CD4-positive, alpha-beta memory T cell (primary cell): ENCODE results near the gene SLC49A3. TPM values are rescaled to one million over a fixed set of nuclear protein-coding genes. Genes with fewer than 3 reads are reported as not detected.
"Not testable (repeated sequence)": the region's sequence is repeated elsewhere in the genome, so short reads cannot be mapped to it uniquely, and the experiment has no call there.

Experiments used
- CTCF ChIA-PET: fragments of 350-600 bp; sonication (Branson Sonifier 250); formaldehyde crosslinking; loops from one replicate; lab custom pipeline; 2021; ENCODE audit warnings: inconsistent platforms; ENCODE audit not compliant: partially characterized antibody; lab: Charles Lee
- POLR2A ChIA-PET: fragments of 350-600 bp; sonication (Branson Sonifier 250); formaldehyde crosslinking; loops from one replicate; lab custom pipeline; 2021; ENCODE audit not compliant: partially characterized antibody; lab: Charles Lee
- DNase-seq, 5 donors: peaks; one replicate each; pipeline versions ENCODE4 v3.0.0 to v3.0.0-alpha.2; 2020 to 2022; ENCODE audit warnings: mixed read lengths in 1 of 5
- H3K27ac ChIP-seq: one replicate; pipeline ENCODE4 v1.7.0; 2013; ENCODE audit warnings: low read depth, low read length
- H3K27me3 ChIP-seq: 2 replicates; pipeline ENCODE4 v1.7.0; 2013; ENCODE audit warnings: mild to moderate bottlenecking, low read length, moderate library complexity; ENCODE audit not compliant: insufficient read depth
- H3K36me3 ChIP-seq: 2 replicates; pipeline ENCODE4 v1.7.0; 2013; ENCODE audit warnings: mild to moderate bottlenecking, low read length, moderate library complexity; ENCODE audit not compliant: insufficient read depth
- H3K4me1 ChIP-seq: 2 replicates; pipeline ENCODE4 v1.7.0; 2013; ENCODE audit warnings: mild to moderate bottlenecking, low read length, moderate library complexity; ENCODE audit not compliant: insufficient read depth
- H3K4me3 ChIP-seq, 2 donors: one replicate each; pipeline ENCODE4 v1.7.0; 2013; ENCODE audit warnings: low read length in 2 of 2, mild to moderate bottlenecking in 1 of 2
- H3K9me3 ChIP-seq, 2 donors: one replicate each; pipeline ENCODE4 v1.7.0; 2013; ENCODE audit warnings: low read length in 2 of 2, control low read depth in 1 of 2; ENCODE audit not compliant: control insufficient read depth in 1 of 2
- H3K27ac Mint-ChIP-seq, 7 donors: one replicate each; pipeline ENCODE4 v1.8.0; 2020 to 2021; ENCODE audit warnings: mixed read lengths in 7 of 7, mild to moderate bottlenecking in 6 of 7, inconsistent platforms in 3 of 7, moderate library complexity in 3 of 7
- H3K27me3 Mint-ChIP-seq, 2 donors: one replicate each; pipeline ENCODE4 v1.8.0; 2020 to 2021; ENCODE audit warnings: mixed read lengths in 2 of 2
- H3K36me3 Mint-ChIP-seq, 2 donors: one replicate each; pipeline ENCODE4 v1.8.0; 2020 to 2021; ENCODE audit warnings: mixed read lengths in 2 of 2, inconsistent platforms in 1 of 2, mild to moderate bottlenecking in 1 of 2
- H3K4me1 Mint-ChIP-seq, 4 donors: one replicate each; pipeline ENCODE4 v1.8.0; 2020 to 2021; ENCODE audit warnings: mixed read lengths in 4 of 4, mild to moderate bottlenecking in 1 of 4
- H3K4me3 Mint-ChIP-seq, 8 donors: one replicate each; pipeline ENCODE4 v1.8.0; 2020 to 2021; ENCODE audit warnings: mixed read lengths in 8 of 8, mild to moderate bottlenecking in 7 of 8, moderate library complexity in 6 of 8, inconsistent platforms in 3 of 8
- H3K9me3 Mint-ChIP-seq, 8 donors: one replicate each; pipeline ENCODE4 v1.8.0; 2020 to 2021; ENCODE audit warnings: mixed read lengths in 8 of 8, mild to moderate bottlenecking in 5 of 8, inconsistent platforms in 3 of 8, moderate library complexity in 1 of 8
- intact Hi-C: fragments of 100-400 bp; cut with micrococcal nuclease; formaldehyde crosslinking; loops from one replicate; pipeline ENCODE4 v1.15.1; 2023
- polyA plus RNA-seq, 2 donors: library from polyadenylated mRNA; unstranded; fragments of 300-500 nt; fragmentation: Illumina TruSeq; gene quantifications; one replicate each; pipeline ENCODE4 v1.2.3, GENCODE V29; 2021
- total RNA-seq, 2 experiments: library from RNA; stranded (reverse); gene quantifications; one replicate each; pipeline ENCODE4 v1.2.3, GENCODE V29; 2021

Gene SLC49A3
- total and polyA plus RNA-seq, 4 experiments from 2014 or later = 1.0 to 1.7 TPM; not detected in 2

- no peaks in the 10 kb centered on the region for H3K27me3 ChIP-seq
- H3K4me1 ChIP-seq = no peaks in the 10 kb centered on the region
- H3K36me3 Mint-ChIP-seq = no peaks in the 10 kb centered on the region
- DNase-seq = no peak
- intact Hi-C loops = no loop called here
- no peaks in the 10 kb centered on the region for H3K4me1 Mint-ChIP-seq
- H3K36me3 ChIP-seq = no peaks in the 10 kb centered on the region
- no peak overlapping the region for H3K4me3 ChIP-seq
- peaks cover 0 to 3% of the 10 kb centered on the region in 2 donors for H3K9me3 ChIP-seq
- ChIA-PET POLR2A (no interaction called here), CTCF (interaction anchor here (0.6 kb wide), 1 partner anchor 337 kb away, joined by 5 read pairs; no protein-coding TSS in a partner anchor)
- H3K4me3 Mint-ChIP-seq = no peak overlapping the region
- H3K9me3 Mint-ChIP-seq = peaks cover 0 to 7% (median 2%) of the 10 kb centered on the region in 8 donors
- no peak overlapping the region for H3K27ac ChIP-seq
- no peak overlapping the region for H3K27ac Mint-ChIP-seq
- peaks cover 5 to 8% of the 10 kb centered on the region in 2 donors for H3K27me3 Mint-ChIP-seq
Measured at GRCh38 chr4:636628-637159, 52.3 kb downstream of the SLC49A3 start.

GRCh38 chr4:635851-636627 is 52.9 kb downstream of the SLC49A3 start:
- intact Hi-C loops = no loop called here
- DNase-seq = no peak
- H3K27ac Mint-ChIP-seq = no peak overlapping the region
- no peak overlapping the region for H3K4me3 ChIP-seq
- H3K27me3 Mint-ChIP-seq = peaks cover 4 to 6% of the 10 kb centered on the region in 2 donors
- H3K9me3 Mint-ChIP-seq = peaks cover 0 to 8% (median 0%) of the 10 kb centered on the region in 8 donors
- no peaks in the 10 kb centered on the region for H3K4me1 Mint-ChIP-seq
- no peaks in the 10 kb centered on the region for H3K4me1 ChIP-seq
- no peaks in the 10 kb centered on the region for H3K36me3 Mint-ChIP-seq
- ChIA-PET POLR2A (no interaction called here), CTCF (no interaction called here)
- no peaks in the 10 kb centered on the region for H3K27me3 ChIP-seq
- no peak overlapping the region for H3K27ac ChIP-seq
- no peaks in the 10 kb centered on the region for H3K36me3 ChIP-seq
- peaks cover 0 to 3% of the 10 kb centered on the region in 2 donors for H3K9me3 ChIP-seq
- H3K4me3 Mint-ChIP-seq = no peak overlapping the region

GRCh38 chr4:635066-635835 is 53.7 kb downstream of the SLC49A3 start:
- peaks cover 0 to 11% (median 0%) of the 10 kb centered on the region in 8 donors for H3K9me3 Mint-ChIP-seq
- DNase-seq, H3K36me3 Mint-ChIP-seq, H3K27me3 ChIP-seq, H3K4me3 Mint-ChIP-seq, H3K9me3 ChIP-seq, POLR2A ChIA-PET, H3K4me1 ChIP-seq, H3K27me3 Mint-ChIP-seq, H3K36me3 ChIP-seq, intact Hi-C loops, CTCF ChIA-PET, H3K27ac ChIP-seq, H3K4me3 ChIP-seq, H3K27ac Mint-ChIP-seq, H3K4me1 Mint-ChIP-seq: not testable (repeated sequence)

GRCh38 chr4:634599-634985 is 54.4 kb downstream of the SLC49A3 start:
- no peaks in the 10 kb centered on the region for H3K4me1 Mint-ChIP-seq
- no peak overlapping the region for H3K4me3 Mint-ChIP-seq
- peaks cover 0 to 11% (median 0%) of the 10 kb centered on the region in 8 donors for H3K9me3 Mint-ChIP-seq
- ChIA-PET POLR2A (no interaction called here), CTCF (no interaction called here)
- Histone ChIP-seq H3K9me3 (peaks cover 0 to 3% of the 10 kb centered on the region in 2 donors), H3K4me1 (no peaks in the 10 kb centered on the region), H3K27me3 (no peaks in the 10 kb centered on the region), H3K36me3 (no peaks in the 10 kb centered on the region), H3K27ac (no peak overlapping the region), H3K4me3 (no peak overlapping the region)
- no peak overlapping the region for H3K27ac Mint-ChIP-seq
- H3K27me3 Mint-ChIP-seq = peaks cover 0 to 2% of the 10 kb centered on the region in 2 donors
- no peak for DNase-seq
- no peaks in the 10 kb centered on the region for H3K36me3 Mint-ChIP-seq
- intact Hi-C loops = no loop called here

GRCh38 chr4:633976-634598 is 54.9 kb downstream of the SLC49A3 start:
- Mint-ChIP-seq H3K27ac (no peak overlapping the region), H3K9me3 (peaks cover 0 to 10% (median 0%) of the 10 kb centered on the region in 8 donors), H3K4me3 (no peak overlapping the region), H3K36me3 (no peaks in the 10 kb centered on the region), H3K27me3 (no peaks in the 10 kb centered on the region), H3K4me1 (no peaks in the 10 kb centered on the region)
- no peaks in the 10 kb centered on the region for H3K4me1 ChIP-seq
- ChIA-PET CTCF (no interaction called here), POLR2A (no interaction called here)
- no peaks in the 10 kb centered on the region for H3K36me3 ChIP-seq
- H3K4me3 ChIP-seq = no peak overlapping the region
- no peak for DNase-seq
- intact Hi-C loops = no loop called here
- no peak overlapping the region for H3K27ac ChIP-seq
- no peaks in the 10 kb centered on the region for H3K27me3 ChIP-seq
- H3K9me3 ChIP-seq = peaks cover 0 to 3% of the 10 kb centered on the region in 2 donors

GRCh38 chr4:633406-633805 is 55.5 kb downstream of the SLC49A3 start:
- H3K27ac Mint-ChIP-seq = no peak overlapping the region
- Histone ChIP-seq H3K27ac (no peak overlapping the region), H3K4me3 (no peak overlapping the region), H3K4me1 (no peaks in the 10 kb centered on the region), H3K36me3 (no peaks in the 10 kb centered on the region), H3K27me3 (no peaks in the 10 kb centered on the region), H3K9me3 (peaks cover 0 to 3% of the 10 kb centered on the region in 2 donors)
- no peaks in the 10 kb centered on the region for H3K27me3 Mint-ChIP-seq
- DNase-seq = no peak
- H3K4me3 Mint-ChIP-seq = no peak overlapping the region
- H3K9me3 Mint-ChIP-seq = peaks cover 0 to 10% (median 0%) of the 10 kb centered on the region in 8 donors
- ChIA-PET POLR2A (no interaction called here), CTCF (no interaction called here)
- no peaks in the 10 kb centered on the region for H3K4me1 Mint-ChIP-seq
- H3K36me3 Mint-ChIP-seq = no peaks in the 10 kb centered on the region
- intact Hi-C loops = no loop called here

- ChIA-PET CTCF (no interaction called here), POLR2A (no interaction called here)
- Mint-ChIP-seq H3K4me1 (no peaks in the 10 kb centered on the region), H3K4me3 (no peak overlapping the region), H3K9me3 (peaks cover 0 to 10% (median 0%) of the 10 kb centered on the region in 8 donors), H3K36me3 (no peaks in the 10 kb centered on the region), H3K27me3 (no peaks in the 10 kb centered on the region), H3K27ac (no peak overlapping the region)
- Histone ChIP-seq H3K36me3 (no peaks in the 10 kb centered on the region), H3K4me1 (no peaks in the 10 kb centered on the region), H3K27me3 (no peaks in the 10 kb centered on the region), H3K27ac (no peak overlapping the region), H3K9me3 (peaks cover 0 to 3% of the 10 kb centered on the region in 2 donors), H3K4me3 (no peak overlapping the region)
- intact Hi-C loops = no loop called here
- DNase-seq = no peak
Measured at GRCh38 chr4:632926-633325, 56.0 kb downstream of the SLC49A3 start.
